OCI-LY3 (cell line): ENCODE data around the gene ZNF407.

Experiments
- H2AFZ ChIP-seq: fragments of 200-600, 300-600 bp; shearing (Covaris generic); 2 replicates; pipeline ENCODE4 v1.6.0; 2014; ENCODE audit warnings: antibody characterized with exemption, low read depth, low read length
- H3K27ac ChIP-seq: fragments of 200-600, 300-600 bp; sonication (generic); 2 replicates; pipeline ENCODE4 v1.5.1; 2014; ENCODE audit warnings: mild to moderate bottlenecking, low read length, moderate library complexity, mixed read lengths
- H3K27me3 ChIP-seq: fragments of 200-600, 300-600 bp; sonication (generic); 2 replicates; pipeline ENCODE4 v1.6.1; 2014; ENCODE audit warnings: low read depth, low read length, mixed read lengths
- H3K36me3 ChIP-seq: fragments of 200-600, 300-600 bp; sonication (generic); replicated peaks from 2 replicates; pipeline ENCODE3; 2014; ENCODE audit warnings: low read depth, low read length, mixed read lengths
- H3K4me1 ChIP-seq: fragments of 300-600, 200-600 bp; sonication (generic); 2 replicates; pipeline ENCODE4 v1.6.1; 2014; ENCODE audit warnings: low read length, mixed read lengths
- H3K4me2 ChIP-seq: fragments of 200-600, 300-600 bp; sonication (generic); 2 replicates; pipeline ENCODE4 v1.6.1; 2014; ENCODE audit warnings: low read length, mixed read lengths
- H3K4me3 ChIP-seq: fragments of 300-600, 200-600 bp; sonication (generic); 2 replicates; pipeline ENCODE4 v1.5.1; 2014; ENCODE audit warnings: antibody characterized with exemption, mild to moderate bottlenecking, low read length, moderate library complexity
- H3K79me2 ChIP-seq: fragments of 300-600, 200-600 bp; shearing (Covaris generic); 2 replicates; pipeline ENCODE4 v1.6.1; 2014; ENCODE audit warnings: mild to moderate bottlenecking, low read length, mixed read lengths
- H3K9ac ChIP-seq: fragments of 300-600, 200-600 bp; shearing (Covaris generic); 2 replicates; pipeline ENCODE4 v1.6.0; 2014; ENCODE audit warnings: mild to moderate bottlenecking, low read length, moderate library complexity
- H3K9me3 ChIP-seq: fragments of 200-600, 300-600 bp; shearing (Covaris generic); 2 replicates; pipeline ENCODE4 v1.6.1; 2014; ENCODE audit warnings: low read length, mixed read lengths; ENCODE audit not compliant: insufficient read depth
- H4K20me1 ChIP-seq: fragments of 200-600, 300-600 bp; sonication (generic); 2 replicates; pipeline ENCODE4 v1.6.1; 2016; ENCODE audit warnings: low read length, mixed read lengths; ENCODE audit not compliant: insufficient read depth
- EZH2phosphoT487 ChIP-seq: fragments of 200-600 bp; shearing (Covaris generic); IDR thresholded peaks from 2 replicates; pipeline ENCODE4 v1.6.1; 2018; ENCODE audit warnings: antibody characterized with exemption, mixed run types, low read depth
- TF ChIP-seq, protein P1 (sequence below): fragments of 200-600, 300-600 bp; sonication (generic); IDR thresholded peaks from 2 replicates; pipeline ENCODE4 v1.5.1; 2014; ENCODE audit warnings: antibody characterized with exemption, low read length, low read depth

Gene ZNF407

DNA sequence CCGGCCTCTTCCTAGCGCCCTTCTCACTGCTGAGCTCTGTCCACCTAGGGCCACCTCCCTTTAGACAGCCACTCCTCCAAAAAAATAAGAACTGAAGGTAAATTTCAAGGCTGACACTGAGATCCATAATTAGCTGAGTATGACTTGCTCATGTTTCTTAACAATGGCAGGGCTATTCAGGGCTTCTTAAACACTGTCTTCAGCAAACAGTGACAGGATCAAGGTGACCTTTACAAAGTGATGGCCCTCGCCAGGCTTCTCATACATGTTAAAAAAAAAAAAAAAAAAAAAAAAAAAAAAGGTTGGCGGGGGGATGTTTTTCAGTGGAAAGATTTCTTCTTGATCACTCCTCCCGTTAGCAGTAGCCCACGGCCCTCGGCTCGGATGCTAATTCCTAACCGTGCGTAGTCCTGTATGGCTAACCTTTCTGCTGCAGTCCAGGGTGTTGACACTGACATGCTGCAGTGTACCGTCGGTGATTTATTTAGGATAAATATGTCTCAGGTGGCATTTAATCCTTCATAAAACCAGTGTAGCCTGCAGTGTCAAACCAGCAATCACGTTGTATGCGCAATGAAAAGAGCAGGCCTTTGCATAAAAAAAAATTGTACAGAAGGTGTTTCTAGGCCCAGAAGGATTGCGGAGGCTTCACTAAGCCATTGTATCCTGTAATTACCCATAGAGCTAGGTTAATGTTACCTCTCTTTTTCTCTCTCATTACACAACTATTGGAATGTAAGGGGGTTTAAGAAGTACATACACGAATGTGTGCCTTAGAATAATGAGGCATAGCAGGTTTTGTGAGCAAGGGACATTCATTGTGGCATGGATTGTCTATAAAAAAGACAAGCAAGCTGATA lies 468.6 kb downstream of the ZNF407 start:
- TF ChIP-seq EZH2phosphoT487: no peak
- TF ChIP-seq, protein P1, sequence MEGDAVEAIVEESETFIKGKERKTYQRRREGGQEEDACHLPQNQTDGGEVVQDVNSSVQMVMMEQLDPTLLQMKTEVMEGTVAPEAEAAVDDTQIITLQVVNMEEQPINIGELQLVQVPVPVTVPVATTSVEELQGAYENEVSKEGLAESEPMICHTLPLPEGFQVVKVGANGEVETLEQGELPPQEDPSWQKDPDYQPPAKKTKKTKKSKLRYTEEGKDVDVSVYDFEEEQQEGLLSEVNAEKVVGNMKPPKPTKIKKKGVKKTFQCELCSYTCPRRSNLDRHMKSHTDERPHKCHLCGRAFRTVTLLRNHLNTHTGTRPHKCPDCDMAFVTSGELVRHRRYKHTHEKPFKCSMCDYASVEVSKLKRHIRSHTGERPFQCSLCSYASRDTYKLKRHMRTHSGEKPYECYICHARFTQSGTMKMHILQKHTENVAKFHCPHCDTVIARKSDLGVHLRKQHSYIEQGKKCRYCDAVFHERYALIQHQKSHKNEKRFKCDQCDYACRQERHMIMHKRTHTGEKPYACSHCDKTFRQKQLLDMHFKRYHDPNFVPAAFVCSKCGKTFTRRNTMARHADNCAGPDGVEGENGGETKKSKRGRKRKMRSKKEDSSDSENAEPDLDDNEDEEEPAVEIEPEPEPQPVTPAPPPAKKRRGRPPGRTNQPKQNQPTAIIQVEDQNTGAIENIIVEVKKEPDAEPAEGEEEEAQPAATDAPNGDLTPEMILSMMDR: no peak

DNA sequence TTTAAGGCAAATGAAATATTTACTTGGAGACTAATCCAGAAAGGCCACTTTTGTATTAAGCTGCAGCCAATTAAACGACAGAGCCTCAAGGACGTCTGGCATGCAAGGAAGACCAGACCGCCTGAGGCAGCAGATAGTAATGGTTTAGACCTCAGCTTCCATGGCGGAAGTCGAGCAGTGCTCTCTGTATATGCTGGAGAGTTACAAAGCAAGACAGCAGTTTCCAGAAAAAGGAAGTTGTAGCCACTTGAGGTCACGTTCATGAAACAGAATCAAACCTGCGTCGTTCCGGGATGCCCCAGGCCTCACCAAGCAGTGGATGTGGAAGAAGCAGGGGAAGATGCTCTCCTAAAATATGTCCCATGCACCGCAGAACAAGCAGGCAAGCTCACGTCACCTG lies 469.3 kb downstream of the ZNF407 start:
- H3K79me2 ChIP-seq: no peaks in the 10 kb centered on the region
- no peak overlapping the region for H3K27ac ChIP-seq
- no peak overlapping the region for H3K4me3 ChIP-seq
- TF ChIP-seq, protein P1: no peak
- peaks cover 10% of the 10 kb centered on the region for H3K4me1 ChIP-seq
- H2AFZ ChIP-seq: no peak overlapping the region
- H3K36me3 ChIP-seq: no peaks in the 10 kb centered on the region
- H3K9me3 ChIP-seq: no peaks in the 10 kb centered on the region
- H3K4me2 ChIP-seq: no peak overlapping the region
- H3K9ac ChIP-seq: no peak overlapping the region
- no peaks in the 10 kb centered on the region for H4K20me1 ChIP-seq
- H3K27me3 ChIP-seq: no peaks in the 10 kb centered on the region

More for the DNA sequence above, 468.6 kb downstream of the ZNF407 start:
- Histone ChIP-seq H3K9ac (no peak overlapping the region), H3K4me3 (no peak overlapping the region), H3K4me2 (no peak overlapping the region), H3K4me1 (peaks cover 10% of the 10 kb centered on the region), H3K36me3 (no peaks in the 10 kb centered on the region), H4K20me1 (no peaks in the 10 kb centered on the region), H2AFZ (no peak overlapping the region), H3K79me2 (no peaks in the 10 kb centered on the region), H3K27ac (no peak overlapping the region), H3K27me3 (no peaks in the 10 kb centered on the region), H3K9me3 (no peaks in the 10 kb centered on the region)

DNA sequence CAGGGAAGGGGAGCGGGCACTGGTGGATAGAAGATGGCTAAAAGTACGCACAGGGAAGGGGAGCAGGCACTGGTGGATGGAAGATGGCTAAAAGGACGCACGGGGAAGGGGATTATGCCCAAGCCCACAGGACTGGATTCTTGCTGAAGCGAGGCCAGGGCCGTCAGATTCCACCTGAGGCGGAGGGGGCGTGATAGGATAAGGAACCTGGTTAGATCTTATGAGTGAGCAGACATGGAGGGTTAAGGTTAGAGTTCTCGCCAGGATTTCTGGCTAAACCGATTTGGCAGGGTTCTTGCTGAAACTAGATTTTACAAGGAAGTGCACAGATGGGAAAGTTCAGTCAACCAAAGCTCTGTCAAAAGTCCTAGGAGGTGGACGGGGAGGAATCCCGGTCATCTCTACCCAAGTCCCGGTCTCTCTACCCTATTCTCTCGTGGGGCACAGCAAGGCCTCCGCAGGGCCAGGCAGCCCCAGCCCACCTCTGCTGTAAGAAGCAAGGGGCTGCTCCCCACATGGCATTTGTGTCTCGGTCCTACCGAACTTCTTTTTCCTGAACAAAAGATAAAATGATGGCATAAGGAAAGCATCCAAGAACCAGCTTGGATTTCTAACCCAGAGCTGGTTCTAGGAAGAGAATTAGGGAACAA lies 470.5 kb downstream of the ZNF407 start:
- Histone ChIP-seq H2AFZ (no peak overlapping the region), H3K9me3 (no peaks in the 10 kb centered on the region), H3K27me3 (no peaks in the 10 kb centered on the region), H3K9ac (no peak overlapping the region), H3K36me3 (no peaks in the 10 kb centered on the region), H3K4me2 (no peak overlapping the region), H3K79me2 (no peaks in the 10 kb centered on the region), H3K27ac (no peak overlapping the region), H3K4me1 (peaks cover 10% of the 10 kb centered on the region), H4K20me1 (no peaks in the 10 kb centered on the region), H3K4me3 (no peak overlapping the region)
- TF ChIP-seq, protein P1: no peak
- no peak for TF ChIP-seq EZH2phosphoT487

DNA sequence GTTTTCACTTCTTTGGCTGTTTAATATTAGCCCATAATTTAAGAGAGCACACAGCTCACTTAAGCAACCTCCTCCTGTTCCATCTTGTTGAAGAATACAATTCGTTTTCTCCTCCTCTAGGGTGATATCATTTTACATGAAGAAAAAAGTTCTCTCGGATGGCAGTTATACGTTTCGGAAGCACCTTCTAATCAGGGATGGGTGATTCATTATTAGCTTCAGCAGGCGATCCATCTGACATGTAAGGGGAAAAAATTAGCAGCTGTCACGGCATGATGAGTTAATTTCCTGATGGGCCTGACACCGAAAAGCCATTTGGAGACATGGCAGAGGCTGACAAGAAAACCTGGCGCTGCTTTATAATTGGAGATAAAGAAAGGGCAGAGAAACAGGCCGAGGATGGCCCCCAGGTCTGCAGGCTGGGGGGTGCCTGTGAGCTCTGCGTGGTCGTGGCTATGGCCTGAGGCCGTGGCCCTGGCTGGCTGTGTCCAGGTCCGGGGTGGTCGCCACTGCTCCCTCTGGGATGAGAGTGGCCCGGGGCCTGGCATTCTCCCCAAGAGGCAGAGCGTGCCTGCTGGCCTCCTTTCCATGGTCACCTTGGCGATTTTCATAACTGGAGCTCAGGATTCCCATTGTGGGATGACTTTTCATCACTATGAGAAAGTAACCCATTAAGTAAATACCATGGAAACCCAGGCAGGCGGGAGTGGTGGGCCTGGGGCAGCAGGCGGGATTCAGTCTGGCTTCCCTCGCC lies 471.2 kb downstream of the ZNF407 start:
- Histone ChIP-seq H3K9ac (no peak overlapping the region), H2AFZ (no peak overlapping the region), H3K27ac (no peak overlapping the region), H3K27me3 (no peaks in the 10 kb centered on the region), H4K20me1 (no peaks in the 10 kb centered on the region), H3K4me1 (peaks cover 10% of the 10 kb centered on the region), H3K4me2 (no peak overlapping the region), H3K36me3 (no peaks in the 10 kb centered on the region), H3K9me3 (no peaks in the 10 kb centered on the region), H3K4me3 (no peak overlapping the region), H3K79me2 (no peaks in the 10 kb centered on the region)
- TF ChIP-seq EZH2phosphoT487: no peak
- TF ChIP-seq, protein P1: no peak
